OCI-LY3 (cell line): ENCODE measurements around the gene CELA2A.

Experiments
- CTCF ChIP-seq: fragments of 200-600, 300-600 bp; sonication (generic); IDR thresholded peaks from 2 replicates; pipeline ENCODE4 v1.5.1; 2014; ENCODE audit warnings: antibody characterized with exemption, low read length, low read depth
- EZH2phosphoT487 ChIP-seq: fragments of 200-600 bp; shearing (Covaris generic); IDR thresholded peaks from 2 replicates; pipeline ENCODE4 v1.6.1; 2018; ENCODE audit warnings: antibody characterized with exemption, mixed run types, low read depth

GRCh38 chr1:15445390-15446122, 11.0 kb upstream of the CELA2A start:
- no peak for TF ChIP-seq CTCF
- no peak for TF ChIP-seq EZH2phosphoT487
